Choroid plexus epithelial cell (primary cell): Measurements from ENCODE around the gene TACO1.

ENCODE experiments used
- DNase-seq: peaks from one replicate; pipeline ENCODE4 v3.0.0-alpha.2; 2010; ENCODE audit warnings: low read depth
- H3K4me3 ChIP-seq: 2 replicates; pipeline ENCODE4 v1.5.1; 2011; ENCODE audit warnings: low read depth, mild to moderate bottlenecking, control low read depth, low read length, moderate library complexity
- TF ChIP-seq, protein P1 (sequence below): conservative IDR thresholded peaks from 2 replicates; pipeline ENCODE4 v1.5.1; 2011; ENCODE audit warnings: low read depth, mild to moderate bottlenecking, control low read depth, inconsistent platforms, low read length, moderate library complexity

TACO1 gene

DNA sequence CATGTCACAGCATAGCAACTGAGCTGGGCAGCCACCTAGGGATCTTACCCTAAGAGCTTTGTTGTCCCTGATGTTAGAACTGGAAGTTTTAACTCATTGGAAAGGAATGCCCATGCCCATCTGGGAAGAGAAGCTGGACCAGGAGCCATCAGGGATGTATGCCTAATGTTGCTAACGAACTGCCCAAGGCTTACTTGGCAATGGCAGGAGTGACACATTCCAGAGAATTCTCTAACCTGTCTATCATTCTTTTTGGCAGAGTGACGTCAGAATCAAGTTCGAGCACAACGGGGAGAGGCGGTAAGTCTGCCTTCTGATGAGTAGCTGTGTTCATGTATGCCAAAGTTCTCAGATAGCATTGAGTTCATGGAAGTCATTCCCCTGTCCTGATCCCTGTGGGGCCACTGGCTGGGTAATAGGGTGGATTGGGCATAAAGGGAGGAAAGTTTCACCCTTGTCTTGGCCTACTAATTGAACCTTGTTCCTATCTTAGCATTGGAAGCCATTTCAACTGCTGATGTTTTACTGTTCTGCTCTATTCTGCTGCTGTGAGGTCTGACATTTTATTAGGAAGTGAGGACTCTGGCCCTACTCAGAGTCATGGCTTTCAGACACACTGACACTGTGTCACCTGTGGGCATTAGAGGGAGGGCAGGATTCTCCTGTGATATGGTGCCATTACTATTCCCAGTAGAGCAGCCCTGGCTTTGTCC is 45.2 kb downstream of the TACO1 start:
- no peak for DNase-seq
- TF ChIP-seq, protein P1, sequence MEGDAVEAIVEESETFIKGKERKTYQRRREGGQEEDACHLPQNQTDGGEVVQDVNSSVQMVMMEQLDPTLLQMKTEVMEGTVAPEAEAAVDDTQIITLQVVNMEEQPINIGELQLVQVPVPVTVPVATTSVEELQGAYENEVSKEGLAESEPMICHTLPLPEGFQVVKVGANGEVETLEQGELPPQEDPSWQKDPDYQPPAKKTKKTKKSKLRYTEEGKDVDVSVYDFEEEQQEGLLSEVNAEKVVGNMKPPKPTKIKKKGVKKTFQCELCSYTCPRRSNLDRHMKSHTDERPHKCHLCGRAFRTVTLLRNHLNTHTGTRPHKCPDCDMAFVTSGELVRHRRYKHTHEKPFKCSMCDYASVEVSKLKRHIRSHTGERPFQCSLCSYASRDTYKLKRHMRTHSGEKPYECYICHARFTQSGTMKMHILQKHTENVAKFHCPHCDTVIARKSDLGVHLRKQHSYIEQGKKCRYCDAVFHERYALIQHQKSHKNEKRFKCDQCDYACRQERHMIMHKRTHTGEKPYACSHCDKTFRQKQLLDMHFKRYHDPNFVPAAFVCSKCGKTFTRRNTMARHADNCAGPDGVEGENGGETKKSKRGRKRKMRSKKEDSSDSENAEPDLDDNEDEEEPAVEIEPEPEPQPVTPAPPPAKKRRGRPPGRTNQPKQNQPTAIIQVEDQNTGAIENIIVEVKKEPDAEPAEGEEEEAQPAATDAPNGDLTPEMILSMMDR: no peak

DNA sequence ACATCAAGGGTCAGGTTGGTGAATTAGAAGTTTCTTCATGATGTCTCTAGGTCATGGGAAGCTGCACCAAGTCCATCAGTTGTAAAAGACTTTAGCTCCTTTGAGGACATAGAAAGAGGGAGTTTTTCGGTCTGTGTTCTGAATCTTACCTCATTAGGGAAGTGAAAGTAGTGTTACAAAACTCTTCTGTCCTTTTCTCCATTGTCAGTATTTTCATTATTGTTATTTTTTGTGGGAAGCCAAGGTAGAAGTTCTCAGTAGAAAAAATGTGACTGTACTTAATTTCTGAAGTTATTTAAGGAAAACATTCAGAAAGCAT is 45.8 kb downstream of the TACO1 start:
- TF ChIP-seq, protein P1: no peak
- DNase-seq: no peak

More for the DNA sequence above, 45.2 kb downstream of the TACO1 start:
- H3K4me3 ChIP-seq: no peak overlapping the region

DNA sequence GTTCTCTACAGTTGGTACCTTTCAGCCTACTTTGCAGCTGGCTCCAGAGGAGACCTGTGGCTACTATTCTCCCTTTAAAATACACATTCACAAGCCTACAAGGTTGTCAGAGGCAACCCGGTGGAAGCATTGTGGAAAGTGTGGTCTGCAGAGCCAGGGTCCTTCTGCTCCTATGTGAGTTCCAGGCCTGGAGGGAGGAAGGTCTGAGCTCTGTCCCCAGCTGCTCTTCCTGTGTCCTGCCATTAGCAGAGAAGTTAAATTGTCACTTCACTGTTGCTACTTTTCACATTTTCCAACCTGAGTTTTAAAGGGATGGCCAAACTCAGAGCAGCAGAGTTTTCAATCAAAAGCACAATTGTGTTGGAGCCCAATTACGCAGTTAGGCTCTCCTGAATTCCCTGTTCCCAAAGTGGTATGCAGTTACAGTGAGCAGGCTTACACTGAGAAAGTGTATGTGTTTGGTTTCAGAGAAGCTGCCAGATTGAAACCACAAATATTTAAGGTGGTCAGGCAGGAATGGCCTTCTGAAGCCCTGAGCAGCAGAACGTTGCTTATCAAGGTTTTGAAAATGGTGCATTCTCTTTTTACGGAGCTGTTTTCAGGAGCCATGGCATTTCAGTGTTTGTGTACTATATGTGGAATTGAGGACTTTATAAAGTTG is 46.5 kb downstream of the TACO1 start:
- TF ChIP-seq, protein P1: no peak
- peak; percentile 91 for DNase-seq
- H3K4me3 ChIP-seq: no peak overlapping the region

More for the DNA sequence above, 45.8 kb downstream of the TACO1 start:
- no peak overlapping the region for H3K4me3 ChIP-seq

DNA sequence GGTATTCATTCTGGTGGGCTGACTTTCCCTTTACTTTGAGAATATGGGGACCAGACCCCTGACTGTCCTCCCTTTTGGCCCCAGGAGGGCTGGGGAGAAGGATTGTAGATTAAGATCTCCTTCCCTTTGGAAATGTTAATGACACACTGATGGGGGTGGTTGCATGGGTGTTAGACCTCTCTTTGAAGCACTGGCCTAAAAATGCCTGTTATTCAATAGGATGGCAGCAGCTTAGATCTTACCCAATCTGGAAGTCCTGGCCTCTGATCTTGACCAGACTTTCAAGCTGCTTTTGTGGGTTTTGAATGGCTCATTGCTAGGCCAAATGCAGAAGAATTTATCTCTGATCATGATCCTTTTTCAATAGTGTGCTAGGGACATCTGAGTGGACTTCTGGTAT is 47.2 kb downstream of the TACO1 start:
- peak; percentile 33 for DNase-seq
- TF ChIP-seq, protein P1: no peak
- no peak overlapping the region for H3K4me3 ChIP-seq

DNA sequence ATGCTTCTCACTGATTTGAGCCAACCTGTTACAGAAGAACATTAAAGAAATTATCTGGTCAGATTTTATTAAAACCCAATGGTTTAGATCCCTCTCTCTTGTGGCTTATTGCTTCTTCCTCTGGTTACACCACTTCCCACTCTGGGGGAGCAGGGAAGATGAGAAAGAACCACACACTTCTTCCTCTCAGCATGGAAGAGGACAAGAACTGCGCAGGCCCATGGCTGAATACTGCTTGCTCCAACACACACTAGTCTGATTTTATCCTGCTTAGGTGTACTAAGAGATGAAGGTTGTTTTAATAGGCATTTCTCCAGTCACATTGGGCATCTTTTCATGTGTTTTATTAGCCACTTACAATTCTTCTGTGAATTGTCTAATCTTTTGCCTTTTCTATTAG is 49.1 kb downstream of the TACO1 start:
- no peak for DNase-seq
- TF ChIP-seq, protein P1: no peak
- no peak overlapping the region for H3K4me3 ChIP-seq

DNA sequence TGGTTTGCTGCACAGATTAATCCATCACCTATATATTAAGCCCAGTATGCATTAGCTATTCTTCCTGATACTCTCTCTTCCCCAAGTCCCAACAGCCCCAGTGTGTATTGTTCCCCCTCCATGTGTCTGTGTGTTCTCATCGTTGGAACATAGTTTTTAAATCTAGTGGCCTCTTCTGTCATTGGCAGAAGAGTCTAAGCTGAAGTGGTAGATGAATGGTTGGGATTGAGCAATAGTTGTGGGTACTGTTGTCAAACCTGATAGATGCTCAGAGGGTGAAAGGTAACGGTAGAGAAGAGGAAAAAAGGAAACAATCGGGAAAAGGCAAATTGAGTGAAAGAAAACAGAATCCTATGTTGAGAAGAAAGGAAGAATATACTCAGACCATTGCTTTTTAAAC is 51.4 kb downstream of the TACO1 start:
- DNase-seq: no peak
- TF ChIP-seq, protein P1: no peak
- H3K4me3 ChIP-seq: no peak overlapping the region

DNA sequence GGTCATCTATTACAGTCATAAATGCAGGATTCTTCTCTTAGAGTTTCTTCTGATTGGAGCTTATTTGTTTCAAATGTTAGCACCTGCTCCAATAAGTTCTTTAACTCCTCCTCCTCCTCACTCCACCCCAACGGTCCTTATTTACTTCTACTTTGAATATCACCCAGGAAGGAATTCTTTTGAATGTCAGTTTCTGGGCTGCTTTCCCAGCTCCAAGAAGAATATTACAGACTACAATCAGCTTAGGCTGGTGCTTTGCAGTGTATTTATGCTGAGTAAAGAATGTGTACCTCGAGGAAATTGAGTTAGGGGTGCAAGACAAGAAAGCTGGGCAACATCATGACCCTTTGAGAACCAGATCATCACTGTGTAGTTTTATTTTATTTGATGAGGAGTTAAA is 52.4 kb downstream of the TACO1 start:
- DNase-seq: no peak
- TF ChIP-seq, protein P1: no peak
- H3K4me3 ChIP-seq: no peak overlapping the region
